ENCODE measurements around the gene GABRA1.

DNA sequence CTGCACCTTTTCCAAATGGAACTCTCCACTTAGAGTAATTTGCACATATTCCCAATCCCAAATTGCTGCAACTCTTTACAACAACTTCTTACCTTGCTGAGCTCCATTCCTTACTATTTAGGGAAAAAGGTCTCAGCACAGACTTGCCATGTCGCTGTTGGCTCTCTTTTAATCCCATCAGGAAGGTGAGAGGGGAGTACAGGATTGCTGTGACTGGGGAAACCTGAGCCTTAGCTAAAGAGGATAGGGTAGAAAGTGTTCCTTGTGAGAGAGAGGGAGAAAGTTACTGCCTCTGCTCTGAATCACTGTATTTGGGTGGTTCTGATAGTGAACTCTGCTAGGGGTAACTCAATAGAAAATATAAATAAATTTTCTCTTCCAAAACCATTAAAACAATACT is 43.7 kb upstream of the GABRA1 start:
- TF ChIP-seq POLR2A (IDR thresholded peaks at IDR 0.05) (no peak), CTCF (IDR thresholded peaks at IDR 0.05) (no peak), POLR2AphosphoS5 (IDR thresholded peaks at IDR 0.05) (no peak)

Measured in transverse colon (tissue), 4 donors.